Measurements from ENCODE around the gene CDKAL1.
A peak's percentile ranks its signal among the peaks of the same experiment; 100 is the strongest.

CDKAL1 gene

DNA sequence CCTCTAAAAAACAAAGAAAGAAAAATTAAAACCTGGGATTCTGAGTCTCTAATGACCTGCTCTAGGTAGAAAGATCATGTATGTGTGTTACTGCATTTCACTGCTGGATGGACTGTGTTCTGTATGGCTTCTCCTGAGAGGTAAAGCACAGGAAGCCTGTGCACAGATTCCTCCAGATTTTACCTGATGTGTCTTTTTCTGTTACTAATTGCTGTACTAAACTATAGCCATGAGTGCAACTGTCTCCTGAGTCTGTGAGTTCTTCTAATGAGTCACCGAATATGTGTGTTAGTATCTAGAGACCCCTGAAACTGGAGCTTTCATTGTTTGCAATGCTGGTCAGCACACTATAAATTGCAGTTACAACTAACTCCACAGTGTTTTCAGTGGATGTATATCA, 270.8 kb downstream of the CDKAL1 start:
- POLR2A ChIA-PET = no interaction called here
- CTCF ChIA-PET = no interaction called here
- TF ChIP-seq TARDBP (IDR thresholded peaks at IDR 0.05) = no peak
- no peak for TF ChIP-seq ARNT (IDR thresholded peaks at IDR 0.05)
- TF ChIP-seq ZNF384 (IDR thresholded peaks at IDR 0.05) = no peak
- no peak for TF ChIP-seq FOXK2 (IDR thresholded peaks at IDR 0.05)
- TF ChIP-seq CTBP1 (IDR thresholded peaks at IDR 0.05; ENCODE audit: borderline replicate concordance) = no peak
- no peak for TF ChIP-seq FOXA1 (IDR thresholded peaks at IDR 0.05)
- no peak for TF ChIP-seq HDGF (IDR thresholded peaks at IDR 0.05; ENCODE audit: borderline replicate concordance)
- TF ChIP-seq SP1 (IDR thresholded peaks at IDR 0.05) = no peak
- no peak for TF ChIP-seq L3MBTL2 (conservative IDR thresholded peaks at IDR 0.05)
- no peak for TF ChIP-seq FOXM1 (IDR thresholded peaks at IDR 0.05; ENCODE audit: borderline replicate concordance)
- no peak for TF ChIP-seq SUZ12 (IDR thresholded peaks at IDR 0.05)
- DNase-seq (ENCODE audit: extremely low spot score) = no peak

DNA sequence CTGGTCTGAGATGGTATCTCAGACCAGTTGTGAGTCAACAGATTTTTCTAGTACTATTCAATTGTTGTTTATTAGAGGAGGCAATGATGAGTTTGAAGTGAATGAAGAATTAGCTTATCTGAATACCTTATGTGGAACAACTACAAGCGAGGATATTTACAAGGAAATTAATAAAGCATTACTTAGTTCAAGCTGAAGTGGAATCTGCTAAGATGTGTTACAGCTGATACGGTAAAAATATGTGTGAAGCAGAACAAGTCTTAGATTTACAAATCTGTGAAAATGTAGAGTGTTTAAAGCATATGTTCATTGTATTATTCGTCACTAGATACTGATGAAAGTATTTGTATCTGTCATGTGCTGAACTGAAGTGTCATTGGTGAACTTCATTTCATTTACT, 272.4 kb downstream of the CDKAL1 start:
- no peak for TF ChIP-seq TARDBP (IDR thresholded peaks at IDR 0.05)
- TF ChIP-seq, protein P1, sequence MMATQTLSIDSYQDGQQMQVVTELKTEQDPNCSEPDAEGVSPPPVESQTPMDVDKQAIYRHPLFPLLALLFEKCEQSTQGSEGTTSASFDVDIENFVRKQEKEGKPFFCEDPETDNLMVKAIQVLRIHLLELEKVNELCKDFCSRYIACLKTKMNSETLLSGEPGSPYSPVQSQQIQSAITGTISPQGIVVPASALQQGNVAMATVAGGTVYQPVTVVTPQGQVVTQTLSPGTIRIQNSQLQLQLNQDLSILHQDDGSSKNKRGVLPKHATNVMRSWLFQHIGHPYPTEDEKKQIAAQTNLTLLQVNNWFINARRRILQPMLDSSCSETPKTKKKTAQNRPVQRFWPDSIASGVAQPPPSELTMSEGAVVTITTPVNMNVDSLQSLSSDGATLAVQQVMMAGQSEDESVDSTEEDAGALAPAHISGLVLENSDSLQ (IDR thresholded peaks at IDR 0.05) = no peak
- TF ChIP-seq ARNT (IDR thresholded peaks at IDR 0.05) = no peak
- no peak for TF ChIP-seq HDGF (IDR thresholded peaks at IDR 0.05; ENCODE audit: borderline replicate concordance)
- TF ChIP-seq L3MBTL2 (conservative IDR thresholded peaks at IDR 0.05) = no peak
- no peak for TF ChIP-seq SUZ12 (IDR thresholded peaks at IDR 0.05)
- no peak for TF ChIP-seq ELF4 (IDR thresholded peaks at IDR 0.05)
- TF ChIP-seq FOXM1 (IDR thresholded peaks at IDR 0.05; ENCODE audit: borderline replicate concordance) = no peak
- no peak for TF ChIP-seq FOXK2 (IDR thresholded peaks at IDR 0.05)
- TF ChIP-seq ZNF384 (IDR thresholded peaks at IDR 0.05) = no peak
- no peak for TF ChIP-seq FOXA1 (IDR thresholded peaks at IDR 0.05)
- TF ChIP-seq SP1 (IDR thresholded peaks at IDR 0.05) = no peak
- no peak for TF ChIP-seq NFRKB (IDR thresholded peaks at IDR 0.05)
- TF ChIP-seq CTBP1 (IDR thresholded peaks at IDR 0.05; ENCODE audit: borderline replicate concordance) = no peak
- TF ChIP-seq BHLHE40 (IDR thresholded peaks at IDR 0.05; ENCODE audit: borderline replicate concordance) = no peak
- TF ChIP-seq LEF1 (IDR thresholded peaks at IDR 0.05; ENCODE audit: borderline replicate concordance) = no peak
- ChIA-PET POLR2A (no interaction called here), CTCF (no interaction called here)
- no peak for DNase-seq (ENCODE audit: extremely low spot score)

DNA sequence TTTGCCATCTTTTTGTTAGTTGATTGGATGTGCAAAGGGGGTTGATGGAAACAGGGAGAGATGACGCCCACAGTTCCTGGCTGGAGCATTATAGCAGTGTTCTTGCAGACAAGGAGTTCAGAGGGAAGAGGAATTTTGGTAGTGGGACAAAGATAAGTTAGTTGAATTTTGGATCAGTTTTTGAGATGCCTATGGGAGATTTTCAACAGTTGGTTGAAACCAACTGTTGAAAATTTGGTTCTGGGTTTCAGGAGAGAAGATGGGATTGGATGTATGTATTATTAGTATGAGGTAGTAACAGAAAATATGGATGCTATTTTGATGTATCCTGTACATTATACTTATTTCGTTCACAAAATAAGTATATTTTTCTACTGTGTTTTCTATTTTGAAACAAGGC, 274.2 kb downstream of the CDKAL1 start:
- CTCF ChIA-PET = no interaction called here
- no peak for DNase-seq (ENCODE audit: extremely low spot score)
- TF ChIP-seq, protein P1 (IDR thresholded peaks at IDR 0.05) = no peak
- TF ChIP-seq HDGF (IDR thresholded peaks at IDR 0.05; ENCODE audit: borderline replicate concordance) = no peak
- POLR2A ChIA-PET = no interaction called here

DNA sequence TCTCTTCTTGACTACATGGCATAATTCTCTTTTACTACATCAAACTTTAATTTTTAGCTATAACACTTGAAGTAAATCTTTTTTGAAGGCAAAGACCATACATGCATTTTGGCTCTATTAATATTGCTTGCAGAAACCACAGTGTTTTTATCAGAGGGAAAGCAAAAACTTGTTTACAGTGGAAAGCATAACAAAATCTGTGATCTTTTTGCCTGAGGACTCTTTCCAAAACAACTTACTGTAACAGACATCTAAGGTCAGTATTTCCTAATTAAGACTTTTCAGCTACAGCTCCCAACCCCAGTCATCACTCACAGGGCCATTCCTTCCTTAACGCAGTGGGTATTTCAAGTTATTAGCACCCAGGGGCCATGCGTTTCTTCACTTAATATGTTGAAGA, 274.7 kb downstream of the CDKAL1 start:
- TF ChIP-seq NFRKB (IDR thresholded peaks at IDR 0.05) (no peak), ELF4 (IDR thresholded peaks at IDR 0.05) (no peak), BHLHE40 (IDR thresholded peaks at IDR 0.05; ENCODE audit: borderline replicate concordance) (no peak), TARDBP (IDR thresholded peaks at IDR 0.05) (no peak), FOXA1 (IDR thresholded peaks at IDR 0.05) (no peak), SP1 (IDR thresholded peaks at IDR 0.05) (no peak), CTBP1 (IDR thresholded peaks at IDR 0.05; ENCODE audit: borderline replicate concordance) (no peak), FOXK2 (IDR thresholded peaks at IDR 0.05) (no peak)
- ChIA-PET CTCF (no interaction called here), POLR2A (no interaction called here)
- DNase-seq (ENCODE audit: extremely low spot score) = no peak

DNA sequence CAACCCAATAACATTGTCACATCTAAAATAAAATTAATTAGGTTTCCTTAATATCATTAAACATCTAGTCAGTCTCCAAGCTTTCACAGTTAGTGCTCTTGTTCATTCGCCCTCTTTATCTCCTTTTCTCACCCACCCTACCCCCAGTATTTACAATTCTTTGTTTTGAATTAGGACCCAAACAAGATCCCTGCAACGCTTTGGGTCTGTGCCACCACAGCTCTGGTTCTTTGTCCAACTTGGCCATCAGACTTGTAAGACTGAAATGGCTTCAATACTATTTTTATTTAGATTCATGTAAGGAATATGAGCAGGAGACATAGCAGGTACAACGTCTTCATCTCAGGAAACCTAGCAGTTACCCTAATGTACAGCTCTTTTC, 276.5 kb downstream of the CDKAL1 start:
- TF ChIP-seq L3MBTL2 (conservative IDR thresholded peaks at IDR 0.05) = no peak
- no peak for TF ChIP-seq FOXK2 (IDR thresholded peaks at IDR 0.05)
- TF ChIP-seq, protein P1 (IDR thresholded peaks at IDR 0.05) = no peak
- no peak for TF ChIP-seq HDGF (IDR thresholded peaks at IDR 0.05; ENCODE audit: borderline replicate concordance)
- ChIA-PET CTCF (interaction anchor here (0.5 to 0.7 kb wide), 2 partner anchors 24 to 246 kb away, joined by 3 read pairs; no protein-coding TSS in a partner anchor), POLR2A (interaction anchor here (0.6 to 1.7 kb wide), 2 partner anchors 275 to 782 kb away, joined by 3 to 9 read pairs; partner anchors contain the start of gene SOX4)
- DNase-seq (ENCODE audit: extremely low spot score) = no peak

DNA sequence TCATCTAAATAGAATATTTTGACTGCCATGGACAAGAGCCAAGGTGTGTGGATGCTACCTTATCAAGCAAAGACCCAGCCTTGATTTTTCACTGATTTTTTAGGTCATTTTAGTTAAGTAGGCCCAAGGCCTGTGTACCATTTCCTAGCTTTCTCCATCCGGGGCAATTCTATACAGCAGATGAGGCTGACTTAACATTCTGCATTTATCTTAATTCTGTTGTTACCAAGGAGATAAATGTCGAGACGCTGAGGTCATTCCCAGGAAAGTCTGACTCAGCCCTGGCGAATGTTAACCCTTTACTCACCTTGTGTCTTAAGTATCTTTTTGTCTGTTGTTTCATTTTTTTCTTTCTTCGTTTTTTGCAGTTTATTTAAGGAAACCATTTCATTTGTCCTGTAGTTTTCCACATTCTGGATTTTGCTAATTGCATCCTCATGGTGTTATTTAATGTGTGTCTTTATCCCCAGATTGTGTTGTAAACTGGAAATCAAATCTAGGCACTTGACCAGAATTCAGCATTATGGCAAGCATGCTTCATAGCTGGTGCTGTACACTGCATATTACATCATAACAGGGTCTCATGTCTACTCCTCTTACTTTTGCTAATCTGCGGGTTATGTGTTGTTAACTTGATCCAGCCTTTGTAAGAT, 277.0 kb downstream of the CDKAL1 start:
- DNase-seq (ENCODE audit: extremely low spot score) = peak; percentile 50
- no peak for TF ChIP-seq NFRKB (IDR thresholded peaks at IDR 0.05)
- TF ChIP-seq SP1 (IDR thresholded peaks at IDR 0.05) = no peak
- no peak for TF ChIP-seq FOXA1 (IDR thresholded peaks at IDR 0.05)
- peak; percentile 67; the same call in 1 of the 2 replicates for TF ChIP-seq CTBP1 (IDR thresholded peaks at IDR 0.05; ENCODE audit: borderline replicate concordance)
- no peak for TF ChIP-seq FOXM1 (IDR thresholded peaks at IDR 0.05; ENCODE audit: borderline replicate concordance)
- no peak for TF ChIP-seq FOXK2 (IDR thresholded peaks at IDR 0.05)
- no peak for TF ChIP-seq TARDBP (IDR thresholded peaks at IDR 0.05)
- TF ChIP-seq, protein P1 (IDR thresholded peaks at IDR 0.05) = peak; percentile 82
- no peak for TF ChIP-seq BHLHE40 (IDR thresholded peaks at IDR 0.05; ENCODE audit: borderline replicate concordance)
- TF ChIP-seq SUZ12 (IDR thresholded peaks at IDR 0.05) = no peak
- TF ChIP-seq HDGF (IDR thresholded peaks at IDR 0.05; ENCODE audit: borderline replicate concordance) = no peak
- TF ChIP-seq L3MBTL2 (conservative IDR thresholded peaks at IDR 0.05) = 0 out of 2 replicates have a peak, but pooled peaks have one; percentile 6
- TF ChIP-seq ARNT (IDR thresholded peaks at IDR 0.05) = no peak
- no peak for TF ChIP-seq LEF1 (IDR thresholded peaks at IDR 0.05; ENCODE audit: borderline replicate concordance)
- no peak for TF ChIP-seq ELF4 (IDR thresholded peaks at IDR 0.05)
- TF ChIP-seq ZNF384 (IDR thresholded peaks at IDR 0.05) = peak; percentile 52; the same call in 1 of the 2 replicates
- ChIA-PET POLR2A (interaction anchor here (1.7 kb wide), 1 partner anchor 782 kb away, joined by 9 read pairs; the partner anchor contains the start of gene SOX4), CTCF (no interaction called here)
